K562 (cell line): ENCODE data around the gene FHIT. TPM values are rescaled to one million over a fixed set of nuclear protein-coding genes. Genes with fewer than 3 reads are reported as not detected.

Experiments used
- ATAC-seq: fragments of 200-7000 bp; cut with Tn5 transposase; 3 replicates; pipeline ENCODE4 v1.9.1; 2020; ENCODE audit warnings: moderate library complexity
- BruUV-seq: library from RNA; stranded (reverse); fragments of 400-500 nt; replicated peaks from 2 replicates; lab custom pipeline; 2021; lab: Mats Ljungman, UMichigan
- CTCF ChIA-PET: fragments of 300-600 bp; formaldehyde crosslinking; extraction: SDS; loops from one replicate; lab custom pipeline; 2021; ENCODE audit warnings: low intra/inter-chr PET ratio; lab: Yijun Ruan, JAX
- POLR2A ChIA-PET: fragments of 300-600, 350-650 bp; sonication (Branson Sonifier 250); formaldehyde crosslinking; extraction: SDS; loops from one replicate; lab custom pipeline; 2021; ENCODE audit warnings: antibody characterized with exemption, inconsistent platforms; lab: Yijun Ruan, JAX
- DNase-seq, 4 experiments: peaks; one replicate each; pipeline versions ENCODE4 v3.0.0 to v3.0.0-alpha.2; 2011 to 2018; ENCODE audit warnings: low spot score in 3 of 4, mixed read lengths in 3 of 4; ENCODE audit errors: extremely low read depth in 1 of 4
- FAIRE-seq: peaks from 2 replicates; lab custom pipeline; 2011; peaks lifted over from hg19 to GRCh38; lab: Jason Lieb, UNC
- H2AFZ ChIP-seq: 2 replicates; pipeline ENCODE4 v1.6.0; 2011; ENCODE audit warnings: low read depth, low read length, control low read depth, inconsistent platforms
- H3K27ac ChIP-seq: fragments of 200-600 bp; 3 replicates; pipeline ENCODE4 v1.8.0; 2011; ENCODE audit warnings: low read depth, mild to moderate bottlenecking, control low read depth, inconsistent platforms, low read length, moderate library complexity, mixed read lengths; ENCODE audit errors: extremely low read depth
- H3K27me3 ChIP-seq, 2 experiments: fragments of 300-600 bp in 1 of 2; 2 replicates in 1 of 2; 3 replicates in 1 of 2; pipeline versions ENCODE4 v1.6.0 to v1.8.0; 2011; ENCODE audit warnings: inconsistent platforms in 2 of 2, low read length in 2 of 2, mild to moderate bottlenecking in 1 of 2, mixed read lengths in 1 of 2, moderate library complexity in 1 of 2; ENCODE audit not compliant: control insufficient read depth in 2 of 2, insufficient read depth in 2 of 2
- H3K36me3 ChIP-seq: fragments of 300-600 bp; 3 replicates; pipeline ENCODE4 v1.8.0; 2011; ENCODE audit warnings: mild to moderate bottlenecking, low read length, inconsistent platforms; ENCODE audit not compliant: control insufficient read depth, insufficient read depth
- H3K4me1 ChIP-seq, 2 experiments: fragments of 200-600 bp in 1 of 2; replicated peaks in 1 of 2; 2 replicates in 1 of 2; 3 replicates in 1 of 2; pipeline versions ENCODE4 v1.5.1 to v1.8.0; 2011; ENCODE audit warnings: inconsistent platforms in 2 of 2, low read length in 2 of 2, mild to moderate bottlenecking in 1 of 2, mixed read lengths in 1 of 2, moderate library complexity in 1 of 2; ENCODE audit not compliant: control insufficient read depth in 2 of 2, insufficient read depth in 2 of 2
- H3K4me2 ChIP-seq: 2 replicates; pipeline ENCODE4 v1.6.1; 2011; ENCODE audit warnings: low read length, control low read depth, inconsistent platforms, mixed read lengths; ENCODE audit not compliant: insufficient read depth
- H3K4me3 ChIP-seq: fragments of 200-600 bp; sonication (generic), shearing (Covaris generic); 2 replicates; pipeline ENCODE4 v1.5.1; 2016; ENCODE audit warnings: control low read depth, inconsistent platforms
- H3K79me2 ChIP-seq: fragments of 200-600 bp; 3 replicates; pipeline ENCODE4 v1.8.0; 2011; ENCODE audit warnings: low read length, inconsistent platforms; ENCODE audit not compliant: control insufficient read depth, insufficient read depth
- H3K9ac ChIP-seq, 2 experiments: 2 replicates each; pipeline versions ENCODE4 v1.6.0 to v1.6.1; 2011; ENCODE audit warnings: low read depth in 2 of 2, low read length in 2 of 2, control low read depth in 1 of 2, inconsistent platforms in 1 of 2, mild to moderate bottlenecking in 1 of 2, mixed read lengths in 1 of 2; ENCODE audit not compliant: insufficient read depth in 1 of 2
- H3K9me1 ChIP-seq: one replicate; pipeline ENCODE4 v1.6.0; 2011; ENCODE audit warnings: inconsistent platforms, mild to moderate bottlenecking, low read length, moderate library complexity; ENCODE audit not compliant: control insufficient read depth, insufficient read depth
- H3K9me3 ChIP-seq: replicated peaks from 2 replicates; pipeline ENCODE4 v1.5.1; 2011; ENCODE audit warnings: low read depth, low read length, inconsistent platforms; ENCODE audit not compliant: control insufficient read depth, insufficient read depth
- H4K20me1 ChIP-seq: replicated peaks from 2 replicates; pipeline ENCODE4 v1.6.1; 2011; ENCODE audit warnings: low read length, inconsistent platforms, mixed read lengths; ENCODE audit not compliant: control insufficient read depth, insufficient read depth
- ARID2 ChIP-seq: fragments of 450-650 bp; IDR thresholded peaks from 2 replicates; pipeline ENCODE4 v1.6.1; 2017; ENCODE audit warnings: antibody characterized with exemption, mild to moderate bottlenecking
- CBFA2T2 ChIP-seq: fragments of 450-650 bp; conservative IDR thresholded peaks from 2 replicates; pipeline ENCODE4 v1.6.1; 2017; ENCODE audit warnings: mild to moderate bottlenecking
- CBFA2T3 ChIP-seq: fragments of 450-650 bp; IDR thresholded peaks from 2 replicates; pipeline ENCODE4 v1.6.1; 2017
- CREB1 ChIP-seq, 2 experiments: sonication (generic) in 1 of 2; formaldehyde crosslinking in 1 of 2; IDR thresholded peaks; 2 replicates each; pipeline versions ENCODE4 v1.6.1 to v1.8.0; 2012 to 2022; ENCODE audit warnings: inconsistent platforms in 1 of 2, mild to moderate bottlenecking in 1 of 2, missing genetic modification reagents in 1 of 2, moderate library complexity in 1 of 2
- DPF2 ChIP-seq: fragments of 450-650 bp; IDR thresholded peaks from 2 replicates; pipeline ENCODE4 v1.6.1; 2016
- ID3 ChIP-seq, 2 experiments: fragments of 250-450 bp in 1 of 2; fragments of 450-650 bp in 1 of 2; sonication (Bioruptor Pico) in 1 of 2; IDR thresholded peaks; 2 replicates each; pipeline versions ENCODE4 v1.6.1 to v1.8.0; 2016 to 2021; ENCODE audit warnings: mild to moderate bottlenecking in 2 of 2, moderate library complexity in 2 of 2, missing compliant biosample characterization in 1 of 2, missing genetic modification characterization in 1 of 2
- MAFG ChIP-seq: fragments of 450-650 bp; conservative IDR thresholded peaks from 2 replicates; pipeline ENCODE4 v1.6.1; 2016; ENCODE audit warnings: missing genetic modification characterization, missing compliant biosample characterization
- MED1 ChIP-seq: sonication (generic); formaldehyde crosslinking; IDR thresholded peaks from 2 replicates; pipeline ENCODE4 v1.8.1; 2023; ENCODE audit warnings: missing genetic modification reagents, borderline replicate concordance
- NCOA2 ChIP-seq, 2 experiments: fragments of 450-650 bp; IDR thresholded peaks; 2 replicates each; pipeline ENCODE4 v1.6.1; 2018; ENCODE audit warnings: mild to moderate bottlenecking in 2 of 2, moderate library complexity in 1 of 2; ENCODE audit not compliant: partially characterized antibody in 2 of 2
- NFXL1 ChIP-seq: fragments of 450-650 bp; formaldehyde crosslinking; IDR thresholded peaks from 2 replicates; pipeline ENCODE4 v1.4.0; 2021; ENCODE audit warnings: mild to moderate bottlenecking
- NR0B1 ChIP-seq: fragments of 450-650 bp; IDR thresholded peaks from one replicate; pipeline ENCODE4 v1.6.1; 2018; ENCODE audit warnings: mild to moderate bottlenecking, moderate library complexity; ENCODE audit not compliant: partially characterized antibody
- NUFIP1 ChIP-seq: fragments of 450-650 bp; IDR thresholded peaks from 2 replicates; pipeline ENCODE4 v1.6.1; 2018; ENCODE audit not compliant: partially characterized antibody
- PRMT5 ChIP-seq: sonication (generic); formaldehyde crosslinking; IDR thresholded peaks from 2 replicates; pipeline ENCODE4 v1.5.0; 2020; ENCODE audit warnings: missing genetic modification reagents
- ZZZ3 ChIP-seq: fragments of 450-650 bp; IDR thresholded peaks from 2 replicates; pipeline ENCODE4 v1.6.1; 2016; ENCODE audit warnings: antibody characterized with exemption, mild to moderate bottlenecking, moderate library complexity
- WGBS: fragments of 100-300 bp; shearing (Covaris generic); methylation state at CpG from one replicate; pipeline ENCODE4 v1.1.6; 2016; ENCODE audit warnings: low coverage, mixed read lengths; ENCODE audit not compliant: insufficient coverage; ENCODE audit errors: missing lambda C conversion rate; 5-methylcytosine and 5-hydroxymethylcytosine counted together
- in situ Hi-C: fragments of 300-500 bp; cut with MboI; formaldehyde crosslinking; loops from 4 replicates; pipeline ENCODE4 v1.15.0; 2018; ENCODE audit warnings: inconsistent platforms, mixed read lengths
- intact Hi-C: fragments of 100-400 bp; cut with micrococcal nuclease; formaldehyde crosslinking; loops from 2 replicates; pipeline ENCODE4 v1.14.2; 2022
- polyA plus RNA-seq, 8 experiments: library from polyadenylated mRNA; depleted of rRNA in 4 of 8; stranded (reverse) in 5 of 8; unstranded in 3 of 8; fragments of >200 nt; fragmentation: Nextera tagmentation in 2 of 8; fragmentation: Illumina TruSeq in 1 of 8; extraction: Ambion mirVana in 2 of 8; extraction: Trizol in 1 of 8; gene quantifications; 2 replicates each; pipeline versions ENCODE4 v1.2.1 to v1.2.3, GENCODE V29; 2011 to 2014; ENCODE audit warnings: inconsistent platforms in 1 of 8, missing spikeins in 1 of 8
- total RNA-seq, 7 experiments: library from RNA; depleted of rRNA in 6 of 7; stranded (reverse); fragments of >200 nt in 6 of 7; fragmentation: Illumina TruSeq in 2 of 7; extraction: Trizol in 2 of 7; gene quantifications; 2 replicates each; pipeline versions ENCODE4 v1.2.1 to v1.2.3, GENCODE V29; 2011 to 2021; ENCODE audit warnings: low replicate concordance in 1 of 7

Gene FHIT
- total and polyA plus RNA-seq, 9 of the 15 experiments (the other 6 are each of a cell fraction or from before 2014, with no cell fraction given) = 1.7 to 9.1 (median 4.3) TPM

- Histone ChIP-seq H3K9me3 (no peaks in the 10 kb centered on the region), H3K79me2 (no peaks in the 10 kb centered on the region), H3K4me2 (no peak overlapping the region), H3K36me3 (no peaks in the 10 kb centered on the region), H3K4me1 (no peaks in the 10 kb centered on the region), H3K4me3 (no peak overlapping the region), H2AFZ (no peak overlapping the region), H4K20me1 (no peaks in the 10 kb centered on the region), H3K27me3 (no peaks in the 10 kb centered on the region; a peak in 1 of 5 replicates), H3K9ac (no peak overlapping the region), H3K9me1 (no peaks in the 10 kb centered on the region), H3K27ac (no peak overlapping the region)
- ATAC-seq (no peak), FAIRE-seq (no peak), DNase-seq (no peak)
- CTCF ChIA-PET = no interaction called here
- WGBS = 22% methylated on average over 4 of the region's 4 CpGs
- TF ChIP-seq ZZZ3 (no peak), ARID2 (no peak), MAFG (tag) (no peak), NCOA2 (IDR thresholded peaks at IDR 0.05; ENCODE audit: partially characterized antibody in 2 of 2) (no peak), NFXL1 (CRISPR knock-in tag) (no peak), DPF2 (no peak), NUFIP1 (no peak), MED1 (CRISPR knock-in tag) (no peak), CREB1 (IDR thresholded peaks at IDR 0.05) (no peak), CREB1 (CRISPR knock-in tag; IDR thresholded peaks at IDR 0.05) (no peak), CBFA2T2 (no peak), PRMT5 (CRISPR knock-in tag) (no peak), NR0B1 (no peak), CBFA2T3 (no peak), ID3 (CRISPR knock-in tag; IDR thresholded peaks at IDR 0.05) (no peak), ID3 (tag; IDR thresholded peaks at IDR 0.05) (no peak)
- intact Hi-C loops (no loop called here), in situ Hi-C loops (no loop called here)
- no TSS peak for BruUV-seq
- POLR2A ChIA-PET = no interaction called here
These were observed 1523.2 kb downstream of the FHIT start for GRCh38 chr3:59727902-59728586.
